PC-9 (cell line): Measurements from ENCODE around the gene ITIH2.

ENCODE experiments used
- CTCF ChIP-seq: fragments of 200-600 bp; sonication (generic); conservative IDR thresholded peaks from 2 replicates; pipeline ENCODE4 v1.6.1; 2017; ENCODE audit warnings: mixed run types, antibody characterized with exemption, mild to moderate bottlenecking, moderate library complexity
- EZH2 ChIP-seq: fragments of 200-600 bp; sonication (generic); IDR thresholded peaks from 2 replicates; pipeline ENCODE4 v1.8.0; 2017; ENCODE audit warnings: antibody characterized with exemption, low read depth

- TF ChIP-seq CTCF, result no peak
- no peak for TF ChIP-seq EZH2
These were observed 12.4 kb downstream of the ITIH2 start for GRCh38 chr10:7715515-7715914.
